M059J (cell line): ENCODE results near the gene MAGEA2B. TPM values are rescaled to one million over a fixed set of nuclear protein-coding genes. Genes with fewer than 3 reads are reported as not detected.
A peak's percentile ranks its signal among the peaks of the same experiment; 100 is the strongest.
"Not testable (repeated sequence)": the region's sequence is repeated elsewhere in the genome, so short reads cannot be mapped to it uniquely, and the experiment has no call there.

Experiments used
- DNase-seq: peaks from one replicate; pipeline ENCODE4 v3.0.0-alpha.2; 2012; ENCODE audit warnings: low read depth
- total RNA-seq: library from RNA; depleted of rRNA; stranded (reverse); fragments of >200 nt; shearing (Covaris generic); gene quantifications from 2 replicates; pipeline ENCODE4 v1.2.3, GENCODE V29; 2014; rRNA removed

Gene MAGEA2B, protein sequence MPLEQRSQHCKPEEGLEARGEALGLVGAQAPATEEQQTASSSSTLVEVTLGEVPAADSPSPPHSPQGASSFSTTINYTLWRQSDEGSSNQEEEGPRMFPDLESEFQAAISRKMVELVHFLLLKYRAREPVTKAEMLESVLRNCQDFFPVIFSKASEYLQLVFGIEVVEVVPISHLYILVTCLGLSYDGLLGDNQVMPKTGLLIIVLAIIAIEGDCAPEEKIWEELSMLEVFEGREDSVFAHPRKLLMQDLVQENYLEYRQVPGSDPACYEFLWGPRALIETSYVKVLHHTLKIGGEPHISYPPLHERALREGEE
- total RNA-seq: 1.9 and 2.5 TPM in 2 replicates

DNA sequence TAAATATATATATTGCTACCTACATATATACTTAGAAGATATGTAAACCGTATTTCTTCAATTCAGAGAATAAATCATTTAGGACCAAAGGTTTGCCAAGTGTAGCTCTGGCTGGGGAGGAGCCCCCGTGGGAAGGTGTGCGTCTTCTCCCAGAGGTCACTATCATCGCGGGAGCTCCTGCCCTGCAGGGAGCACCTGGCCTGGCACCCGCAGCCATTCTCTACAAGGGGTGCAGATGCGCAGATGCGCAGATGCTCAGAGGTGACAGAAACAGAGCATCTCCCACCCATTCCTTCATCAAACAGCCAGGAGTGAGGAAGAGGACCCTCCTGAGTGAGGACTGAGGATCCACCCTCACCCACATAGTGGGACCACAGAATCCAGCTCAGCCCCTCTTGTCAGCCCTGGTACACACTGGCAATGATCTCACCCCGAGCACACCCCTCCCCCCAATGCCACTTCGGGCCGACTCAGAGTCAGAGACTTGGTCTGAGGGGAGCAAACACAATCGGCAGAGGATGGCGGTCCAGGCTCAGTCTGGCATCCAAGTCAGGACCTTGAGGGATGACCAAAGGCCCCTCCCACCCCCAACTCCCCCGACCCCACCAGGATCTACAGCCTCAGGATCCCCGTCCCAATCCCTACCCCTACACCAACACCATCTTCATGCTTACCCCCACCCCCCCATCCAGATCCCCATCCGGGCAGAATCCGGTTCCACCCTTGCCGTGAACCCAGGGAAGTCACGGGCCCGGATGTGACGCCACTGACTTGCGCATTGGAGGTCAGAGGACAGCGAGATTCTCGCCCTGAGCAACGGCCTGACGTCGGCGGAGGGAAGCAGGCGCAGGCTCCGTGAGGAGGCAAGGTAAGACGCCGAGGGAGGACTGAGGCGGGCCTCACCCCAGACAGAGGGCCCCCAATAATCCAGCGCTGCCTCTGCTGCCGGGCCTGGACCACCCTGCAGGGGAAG lies at the start of gene MAGEA2B:
MAGEA2B (plus strand) TSS at position 814 of the 973 bp plus-strand sequence. CDS start 2,479 bp downstream, outside the sequence.
- not testable (repeated sequence) for DNase-seq

DNA sequence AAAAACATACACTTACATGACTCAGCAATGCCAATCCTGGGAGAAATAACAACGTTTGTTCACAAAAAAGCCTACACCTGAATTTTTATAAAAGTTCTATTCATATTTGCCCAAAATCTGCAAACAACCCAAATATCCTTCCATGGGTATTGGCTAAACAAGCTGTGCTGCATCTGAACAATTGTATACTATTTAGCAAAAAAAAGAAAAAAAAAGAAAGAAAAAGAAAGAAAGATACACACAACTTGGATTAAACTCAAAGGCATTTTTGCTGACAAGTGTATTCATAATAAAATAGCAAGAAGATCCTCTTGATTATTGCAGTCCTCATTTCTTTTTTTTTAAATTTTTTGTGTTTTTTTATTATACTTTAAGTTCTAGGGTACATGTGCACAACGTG lies 40.3 kb upstream of the MAGEA2B start:
- no peak for DNase-seq

DNA sequence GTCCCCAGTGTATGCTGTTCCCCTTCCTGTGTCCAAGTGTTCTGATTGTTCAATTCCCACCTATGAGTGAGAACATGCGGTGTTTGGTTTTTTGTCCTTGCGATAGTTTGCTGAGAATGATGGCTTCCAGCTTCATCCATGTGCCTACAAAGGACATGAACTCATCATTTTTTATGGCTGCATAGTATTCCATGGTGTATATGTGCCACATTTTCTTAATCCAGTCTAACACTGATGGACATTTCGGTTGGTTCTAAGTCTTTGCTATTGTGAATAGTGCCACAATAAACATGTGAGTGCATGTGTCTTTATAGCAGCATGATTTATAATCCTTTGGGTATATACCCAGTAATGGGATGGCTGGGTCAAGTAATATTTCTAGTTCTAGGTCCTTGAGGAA lies 39.8 kb upstream of the MAGEA2B start:
- not testable (repeated sequence) for DNase-seq

DNA sequence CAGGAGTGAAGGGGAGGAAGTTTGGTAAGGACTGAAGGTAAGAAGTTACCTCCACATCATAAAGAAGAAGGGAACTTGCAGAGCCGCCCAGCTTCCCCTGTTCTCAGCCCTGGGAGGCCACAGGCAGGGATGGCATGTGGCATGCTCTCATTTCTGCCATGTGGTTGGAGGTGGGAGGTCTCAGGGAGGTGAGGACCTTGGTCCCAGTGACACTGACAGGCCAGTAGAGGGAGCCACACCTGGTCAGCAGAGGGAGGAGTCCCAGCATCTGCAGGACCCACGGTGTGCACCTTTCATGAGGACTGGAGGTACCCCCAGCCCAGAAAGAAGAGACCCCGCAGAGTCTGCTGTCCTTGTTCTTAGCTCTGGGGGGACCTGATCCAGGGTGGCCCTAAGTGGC lies 33.4 kb upstream of the MAGEA2B start:
- not testable (repeated sequence) for DNase-seq

DNA sequence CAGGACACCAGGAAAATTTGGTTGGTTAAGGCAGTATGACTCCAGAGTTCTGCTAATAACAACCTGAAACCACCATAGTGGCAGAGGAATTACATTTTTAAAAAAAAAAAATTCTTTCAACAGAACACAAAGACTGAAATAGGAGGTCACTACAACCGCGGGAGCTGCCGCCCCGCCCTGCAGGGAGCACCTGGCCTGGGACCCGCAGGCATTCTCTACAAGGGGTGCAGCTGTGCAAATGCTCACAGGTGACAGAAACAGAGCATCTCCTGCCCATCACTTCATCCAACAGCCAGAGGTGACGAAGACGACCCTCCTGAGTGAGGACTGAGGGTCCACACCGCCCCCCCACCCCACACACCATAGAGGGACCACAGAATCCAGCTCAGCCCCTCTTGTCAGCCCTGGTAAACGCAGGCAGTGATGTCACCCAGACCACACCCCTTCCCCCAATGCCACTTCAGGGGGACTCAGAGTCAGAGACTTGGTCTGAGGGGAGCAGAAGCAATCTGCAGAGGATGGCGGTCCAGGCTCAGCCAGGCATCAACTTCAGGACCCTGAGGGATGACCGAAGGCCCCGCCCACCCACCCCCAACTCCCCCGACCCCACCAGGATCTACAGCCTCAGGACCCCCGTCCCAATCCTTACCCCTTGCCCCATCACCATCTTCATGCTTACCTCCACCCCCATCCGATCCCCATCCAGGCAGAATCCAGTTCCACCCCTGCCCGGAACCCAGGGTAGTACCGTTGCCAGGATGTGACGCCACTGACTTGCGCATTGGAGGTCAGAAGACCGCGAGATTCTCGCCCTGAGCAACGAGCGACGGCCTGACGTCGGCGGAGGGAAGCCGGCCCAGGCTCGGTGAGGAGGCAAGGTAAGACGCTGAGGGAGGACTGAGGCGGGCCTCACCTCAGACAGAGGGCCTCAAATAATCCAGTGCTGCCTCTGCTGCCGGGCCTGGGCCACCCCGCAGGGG lies 16.2 kb upstream of the MAGEA2B start, which contains the start of gene MAGEA3:
MAGEA3 (plus strand) TSS at position 843 of the 980 bp plus-strand sequence. CDS start 2,039 bp downstream, outside the sequence.
- not testable (repeated sequence) for DNase-seq

DNA sequence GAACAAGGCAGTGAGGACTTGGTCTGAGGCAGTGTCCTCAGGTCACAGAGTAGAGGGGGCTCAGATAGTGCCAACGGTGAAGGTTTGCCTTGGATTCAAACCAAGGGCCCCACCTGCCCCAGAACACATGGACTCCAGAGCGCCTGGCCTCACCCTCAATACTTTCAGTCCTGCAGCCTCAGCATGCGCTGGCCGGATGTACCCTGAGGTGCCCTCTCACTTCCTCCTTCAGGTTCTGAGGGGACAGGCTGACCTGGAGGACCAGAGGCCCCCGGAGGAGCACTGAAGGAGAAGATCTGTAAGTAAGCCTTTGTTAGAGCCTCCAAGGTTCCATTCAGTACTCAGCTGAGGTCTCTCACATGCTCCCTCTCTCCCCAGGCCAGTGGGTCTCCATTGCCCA lies 14.0 kb upstream of the MAGEA2B start:
- DNase-seq: not testable (repeated sequence)

DNA sequence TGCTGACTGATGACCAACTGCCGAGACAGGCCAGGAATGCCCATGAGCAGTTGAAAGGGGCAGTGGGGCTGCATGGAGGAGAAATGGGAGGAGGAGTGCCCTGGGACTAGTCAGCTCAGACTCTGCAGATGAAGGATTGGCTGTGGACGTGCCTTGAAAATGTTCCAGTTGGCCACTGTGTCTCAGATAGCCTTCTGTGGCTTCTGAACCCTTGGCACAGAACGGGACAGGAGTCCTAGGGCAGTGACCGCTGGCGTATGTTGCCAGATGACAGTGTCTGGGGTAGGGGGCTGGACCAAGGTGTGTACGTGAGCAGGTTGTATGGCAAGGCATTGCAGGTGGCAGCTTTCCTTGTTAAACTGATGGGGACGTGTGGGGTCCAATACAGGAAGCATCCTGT lies 7.9 kb upstream of the MAGEA2B start:
- not testable (repeated sequence) for DNase-seq

DNA sequence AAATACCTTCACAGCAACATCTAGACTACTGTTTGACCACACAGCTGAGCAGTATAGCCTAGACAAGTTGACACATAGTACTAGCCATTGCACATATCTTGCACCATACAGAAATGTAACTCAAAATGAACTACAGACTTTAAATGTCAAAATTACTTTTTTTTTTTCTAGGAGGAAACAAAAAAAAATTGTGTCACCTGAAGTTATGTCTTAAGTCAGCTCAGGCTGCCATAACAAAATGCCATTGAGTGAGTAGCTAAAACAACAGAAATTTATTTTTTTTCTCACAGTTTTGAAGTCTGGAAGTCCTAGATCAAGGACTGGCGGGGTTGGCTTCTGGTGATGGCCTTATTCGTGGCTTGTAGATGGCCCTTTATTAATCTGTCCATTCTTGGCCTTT lies 5.3 kb upstream of the MAGEA2B start, which contains the start of gene CSAG2:
CSAG2 (minus strand) TSS at position 101 of the 400 bp plus-strand sequence. CDS start 161 bp downstream, outside the sequence.
- DNase-seq: not testable (repeated sequence)

DNA sequence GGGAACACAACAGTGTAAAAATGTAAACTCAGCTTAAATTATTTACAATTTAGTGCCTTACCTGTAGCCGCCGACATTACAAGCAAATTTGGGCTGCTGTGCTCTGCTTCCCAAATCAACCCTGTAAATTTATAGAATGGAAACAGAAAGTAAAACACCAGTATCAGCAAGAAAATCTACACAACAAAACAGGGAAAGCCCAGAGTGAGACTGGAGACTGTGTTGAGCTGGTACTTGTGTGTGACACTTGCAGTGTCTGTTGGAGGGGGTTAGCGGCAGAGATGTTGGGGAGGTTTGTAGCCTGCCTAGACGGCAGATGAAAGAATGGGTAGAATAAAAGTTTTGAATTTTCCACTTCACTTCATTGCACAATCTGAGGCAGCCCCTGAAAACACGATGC lies 1.2 kb upstream of the MAGEA2B start:
- not testable (repeated sequence) for DNase-seq

DNA sequence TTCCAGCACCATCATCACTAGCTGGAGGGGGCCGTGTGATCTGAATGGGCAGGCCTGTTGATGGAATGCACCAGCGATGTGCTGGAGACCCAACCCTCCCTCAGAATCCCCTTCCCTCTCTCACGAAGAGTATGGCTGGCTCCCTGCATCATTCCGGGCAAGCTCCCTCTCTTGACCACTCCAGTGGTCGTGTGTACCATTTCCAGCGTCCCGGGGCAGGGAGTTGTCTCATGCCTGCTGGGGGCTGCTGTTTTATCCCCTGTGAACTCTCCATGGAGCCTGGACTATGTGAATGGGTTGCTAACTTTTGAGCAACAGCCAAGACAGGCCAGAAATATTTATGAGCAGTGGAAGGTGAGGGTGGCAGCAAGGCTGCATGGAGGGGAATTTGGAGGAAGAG lies 11.0 kb downstream of the MAGEA2B start:
- DNase-seq: no peak

DNA sequence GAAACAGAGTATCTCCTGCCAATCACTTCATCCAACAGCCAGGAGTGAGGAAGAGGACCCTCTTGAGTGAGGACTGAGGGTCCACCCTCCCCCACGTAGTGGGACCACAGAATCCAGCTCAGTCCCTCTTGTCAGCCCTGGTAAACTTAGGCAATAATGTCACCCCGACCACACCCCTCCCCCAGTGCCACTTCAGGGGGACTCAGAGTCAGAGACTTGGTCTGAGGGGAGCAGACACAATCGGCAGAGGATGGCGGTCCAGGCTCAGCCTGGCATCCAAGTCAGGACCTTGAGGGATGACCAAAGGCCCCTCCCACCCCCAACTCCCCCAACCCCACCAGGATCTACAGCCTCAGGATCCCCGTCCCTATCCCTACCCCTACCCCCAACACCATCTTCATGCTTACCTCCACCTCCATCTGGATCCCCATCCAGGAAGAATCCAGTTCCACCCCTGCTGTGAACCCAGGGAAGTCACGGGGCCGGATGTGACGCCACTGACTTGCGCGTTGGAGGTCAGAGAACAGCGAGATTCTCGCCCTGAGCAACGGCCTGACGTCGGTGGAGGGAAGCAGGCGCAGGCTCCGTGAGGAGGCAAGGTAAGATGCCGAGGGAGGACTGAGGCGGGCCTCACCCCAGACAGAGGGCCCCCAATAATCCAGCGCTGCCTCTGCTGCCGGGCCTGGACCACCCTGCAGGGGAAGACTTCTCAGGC lies 19.0 kb downstream of the MAGEA2B start, which contains the start of the genes CSAG1 and MAGEA12:
CSAG1 (minus strand) TSS at position 461 of the 715 bp plus-strand sequence. CDS start 1,261 bp downstream, outside the sequence.
MAGEA12 (plus strand) TSS at position 497 of the 715 bp plus-strand sequence. CDS start 2,405 bp downstream, outside the sequence.
- peak; percentile 38 for DNase-seq

DNA sequence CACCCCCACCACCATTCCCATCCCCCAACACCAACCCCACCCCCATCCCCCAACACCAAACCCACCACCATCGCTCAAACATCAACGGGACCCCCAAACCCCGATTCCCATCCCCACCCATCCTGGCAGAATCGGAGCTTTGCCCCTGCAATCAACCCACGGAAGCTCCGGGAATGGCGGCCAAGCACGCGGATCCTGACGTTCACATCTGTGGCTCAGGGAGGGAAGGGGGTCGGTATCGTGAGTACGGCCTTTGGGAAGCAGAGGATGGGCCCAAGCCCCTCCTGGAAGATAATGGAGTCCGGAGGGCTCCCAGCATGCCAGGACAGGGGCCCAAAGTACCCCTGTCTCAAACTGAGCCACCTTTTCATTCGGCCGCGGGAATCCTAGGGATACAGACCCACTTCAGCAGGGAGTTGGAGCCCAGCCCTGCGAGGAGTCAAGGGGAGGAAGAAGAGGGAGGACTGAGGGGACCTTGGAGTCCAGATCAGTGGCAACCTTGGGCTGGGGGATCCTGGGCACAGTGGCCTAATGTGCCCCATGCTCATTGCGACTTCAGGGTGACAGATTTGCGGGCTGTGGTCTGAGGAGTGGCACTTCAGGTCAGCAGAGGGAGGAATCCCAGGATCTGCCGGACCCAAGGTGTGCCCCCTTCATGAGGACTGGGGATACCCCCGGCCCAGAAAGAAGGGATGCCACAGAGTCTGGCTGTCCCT lies 19.9 kb downstream of the MAGEA2B start:
- DNase-seq: not testable (repeated sequence)

DNA sequence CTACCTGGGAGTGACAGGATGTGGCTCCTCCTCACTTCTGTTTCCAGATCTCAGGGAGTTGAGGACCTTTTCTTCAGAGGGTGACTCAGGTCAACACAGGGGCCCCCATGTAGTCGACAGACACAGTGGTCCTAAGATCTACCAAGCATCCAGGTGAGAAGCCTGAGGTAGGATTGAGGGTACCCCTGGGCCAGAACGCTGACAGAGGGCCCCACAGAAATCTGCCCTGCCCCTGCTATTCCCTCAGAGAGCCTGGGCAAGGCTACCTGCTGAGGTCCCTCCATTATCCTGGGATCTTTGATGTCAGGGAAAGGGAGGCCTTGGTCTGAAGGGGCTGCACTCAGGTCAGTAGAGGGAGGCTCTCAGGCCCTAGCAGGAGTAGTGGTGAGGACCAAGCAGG lies 20.7 kb downstream of the MAGEA2B start:
- DNase-seq: no peak

DNA sequence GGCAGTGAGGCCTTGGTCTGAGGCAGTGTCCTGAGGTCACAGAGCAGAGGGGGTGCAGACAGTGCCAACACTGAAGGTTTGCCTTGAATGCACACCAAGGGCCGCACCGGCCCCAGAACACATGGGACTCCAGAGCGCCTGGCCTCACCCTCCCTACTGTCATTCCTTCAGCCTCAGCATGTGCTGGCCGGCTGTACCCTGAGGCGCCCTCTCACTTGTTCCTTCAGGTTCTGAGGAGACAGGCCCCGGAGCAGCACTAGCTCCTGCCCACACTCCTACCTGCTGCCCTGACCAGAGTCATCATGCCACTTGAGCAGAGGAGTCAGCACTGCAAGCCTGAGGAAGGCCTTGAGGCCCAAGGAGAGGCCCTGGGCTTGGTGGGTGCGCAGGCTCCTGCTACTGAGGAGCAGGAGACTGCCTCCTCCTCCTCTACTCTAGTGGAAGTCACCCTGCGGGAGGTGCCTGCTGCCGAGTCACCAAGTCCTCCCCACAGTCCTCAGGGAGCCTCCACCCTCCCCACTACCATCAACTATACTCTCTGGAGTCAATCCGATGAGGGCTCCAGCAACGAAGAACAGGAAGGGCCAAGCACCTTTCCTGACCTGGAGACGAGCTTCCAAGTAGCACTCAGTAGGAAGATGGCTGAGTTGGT lies 21.6 kb downstream of the MAGEA2B start:
- DNase-seq: no peak

DNA sequence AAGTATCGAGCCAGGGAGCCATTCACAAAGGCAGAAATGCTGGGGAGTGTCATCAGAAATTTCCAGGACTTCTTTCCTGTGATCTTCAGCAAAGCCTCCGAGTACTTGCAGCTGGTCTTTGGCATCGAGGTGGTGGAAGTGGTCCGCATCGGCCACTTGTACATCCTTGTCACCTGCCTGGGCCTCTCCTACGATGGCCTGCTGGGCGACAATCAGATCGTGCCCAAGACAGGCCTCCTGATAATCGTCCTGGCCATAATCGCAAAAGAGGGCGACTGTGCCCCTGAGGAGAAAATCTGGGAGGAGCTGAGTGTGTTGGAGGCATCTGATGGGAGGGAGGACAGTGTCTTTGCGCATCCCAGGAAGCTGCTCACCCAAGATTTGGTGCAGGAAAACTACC lies 22.1 kb downstream of the MAGEA2B start:
- not testable (repeated sequence) for DNase-seq

DNA sequence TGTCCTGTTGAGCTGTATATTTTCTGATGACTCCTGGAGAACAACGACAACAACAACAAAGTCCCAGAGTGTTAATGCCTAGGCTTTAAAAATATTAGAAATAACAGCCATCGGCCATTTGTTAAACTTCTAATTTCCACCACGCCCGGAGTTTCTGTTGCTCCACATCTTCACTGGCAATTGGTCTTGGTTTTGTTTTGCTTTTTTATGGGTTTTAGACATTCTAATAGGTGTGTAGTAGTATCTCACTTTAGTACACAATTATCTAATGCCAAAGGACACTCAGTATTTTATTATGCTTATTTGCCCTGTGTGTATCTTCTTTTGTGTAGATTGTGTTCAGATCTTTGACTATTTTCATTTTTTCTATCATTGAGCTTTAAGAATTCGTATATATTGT lies 24.1 kb downstream of the MAGEA2B start:
- no peak for DNase-seq

DNA sequence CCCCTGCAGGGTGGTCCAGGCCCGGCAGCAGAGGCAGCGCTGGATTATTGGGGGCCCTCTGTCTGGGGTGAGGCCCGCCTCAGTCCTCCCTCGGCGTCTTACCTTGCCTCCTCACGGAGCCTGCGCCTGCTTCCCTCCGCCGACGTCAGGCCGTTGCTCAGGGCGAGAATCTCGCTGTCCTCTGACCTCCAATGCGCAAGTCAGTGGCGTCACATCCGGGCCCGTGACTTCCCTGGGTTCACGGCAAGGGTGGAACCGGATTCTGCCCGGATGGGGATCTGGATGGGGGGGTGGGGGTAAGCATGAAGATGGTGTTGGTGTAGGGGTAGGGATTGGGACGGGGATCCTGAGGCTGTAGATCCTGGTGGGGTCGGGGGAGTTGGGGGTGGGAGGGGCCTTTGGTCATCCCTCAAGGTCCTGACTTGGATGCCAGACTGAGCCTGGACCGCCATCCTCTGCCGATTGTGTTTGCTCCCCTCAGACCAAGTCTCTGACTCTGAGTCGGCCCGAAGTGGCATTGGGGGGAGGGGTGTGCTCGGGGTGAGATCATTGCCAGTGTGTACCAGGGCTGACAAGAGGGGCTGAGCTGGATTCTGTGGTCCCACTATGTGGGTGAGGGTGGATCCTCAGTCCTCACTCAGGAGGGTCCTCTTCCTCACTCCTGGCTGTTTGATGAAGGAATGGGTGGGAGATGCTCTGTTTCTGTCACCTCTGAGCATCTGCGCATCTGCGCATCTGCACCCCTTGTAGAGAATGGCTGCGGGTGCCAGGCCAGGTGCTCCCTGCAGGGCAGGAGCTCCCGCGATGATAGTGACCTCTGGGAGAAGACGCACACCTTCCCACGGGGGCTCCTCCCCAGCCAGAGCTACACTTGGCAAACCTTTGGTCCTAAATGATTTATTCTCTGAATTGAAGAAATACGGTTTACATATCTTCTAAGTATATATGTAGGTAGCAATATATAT lies 39.5 kb downstream of the MAGEA2B start, which contains the start of gene MAGEA2:
MAGEA2 (minus strand) TSS at position 157 of the 965 bp plus-strand sequence. CDS start 2,479 bp downstream, outside the sequence.
- not testable (repeated sequence) for DNase-seq
